IMR-90 (cell line): ENCODE results near the gene FNDC1. TPM values are rescaled to one million over a fixed set of nuclear protein-coding genes. Genes with fewer than 3 reads are reported as not detected.

ENCODE experiments used
- ATAC-seq: fragments of 200-7000 bp; cut with Tn5 transposase; 2 replicates; pipeline ENCODE4 v1.9.1; 2020; ENCODE audit warnings: low read depth, mild to moderate bottlenecking, moderate library complexity
- BruUV-seq: library from RNA; stranded (reverse); fragments of 400-500 nt; replicated peaks from 2 replicates; lab custom pipeline; 2021; lab: Mats Ljungman, UMichigan
- CTCF ChIA-PET: fragments of 300-600 bp; formaldehyde crosslinking; extraction: SDS; loops from one replicate; lab custom pipeline; 2021; ENCODE audit warnings: antibody characterized with exemption; lab: Yijun Ruan, JAX
- POLR2A ChIA-PET: fragments of 300-600 bp; sonication (Branson Sonifier 250); formaldehyde crosslinking; loops from one replicate; lab custom pipeline; 2022; ENCODE audit warnings: antibody characterized with exemption; ENCODE audit not compliant: unreplicated experiment; lab: Charles Lee
- DNase-seq: peaks from one replicate; pipeline ENCODE4 v3.0.0; 2013
- H2AFZ ChIP-seq: replicated peaks from 2 replicates; pipeline ENCODE3; 2013; ENCODE audit warnings: low read length, mild to moderate bottlenecking; ENCODE audit not compliant: poor library complexity
- H2AK5ac ChIP-seq: 2 replicates; pipeline ENCODE4 v1.6.1; 2013; ENCODE audit warnings: low read depth, low read length, inconsistent platforms
- H2AK9ac ChIP-seq: replicated peaks from 2 replicates; pipeline ENCODE3; 2013; ENCODE audit warnings: mild to moderate bottlenecking, low read depth, low read length, moderate library complexity; ENCODE audit not compliant: poor library complexity
- H2BK120ac ChIP-seq: 2 replicates; pipeline ENCODE4 v1.6.1; 2013; ENCODE audit warnings: low read depth, low read length, inconsistent platforms
- H2BK15ac ChIP-seq: 3 replicates; pipeline ENCODE4 v1.6.1; 2013; ENCODE audit warnings: low read depth, low read length, inconsistent platforms
- H2BK20ac ChIP-seq: 2 replicates; pipeline ENCODE4 v1.6.1; 2013; ENCODE audit warnings: low read depth, mild to moderate bottlenecking, inconsistent platforms, low read length, moderate library complexity
- H2BK5ac ChIP-seq: 2 replicates; pipeline ENCODE4 v1.6.1; 2013; ENCODE audit warnings: mild to moderate bottlenecking, low read depth, low read length, inconsistent platforms; ENCODE audit not compliant: poor library complexity, severe bottlenecking
- H3K14ac ChIP-seq: replicated peaks from 2 replicates; pipeline ENCODE4 v1.6.1; 2013; ENCODE audit warnings: low read depth, low read length, inconsistent platforms
- H3K18ac ChIP-seq: 2 replicates; pipeline ENCODE4 v1.6.1; 2013; ENCODE audit warnings: low read depth, low read length, control low read depth
- H3K23ac ChIP-seq: 2 replicates; pipeline ENCODE4 v1.6.1; 2013; ENCODE audit warnings: low read depth, low read length, inconsistent platforms
- H3K27ac ChIP-seq: 2 replicates; pipeline ENCODE4 v1.5.1; 2013; ENCODE audit warnings: mild to moderate bottlenecking, control low read depth, low read length; ENCODE audit not compliant: insufficient read depth
- H3K27me3 ChIP-seq: 2 replicates; pipeline ENCODE4 v1.6.1; 2013; ENCODE audit warnings: low read length; ENCODE audit not compliant: control insufficient read depth, insufficient read depth
- H3K36me3 ChIP-seq: 2 replicates; pipeline ENCODE4 v1.6.1; 2013; ENCODE audit warnings: low read length, mixed read lengths; ENCODE audit not compliant: control insufficient read depth, insufficient read depth
- H3K4ac ChIP-seq: 2 replicates; pipeline ENCODE4 v1.6.1; 2013; ENCODE audit warnings: low read depth, low read length, inconsistent platforms
- H3K4me1 ChIP-seq: 2 replicates; pipeline ENCODE4 v1.6.1; 2013; ENCODE audit warnings: low read length, mixed read lengths; ENCODE audit not compliant: control insufficient read depth, insufficient read depth
- H3K4me2 ChIP-seq: 2 replicates; pipeline ENCODE4 v1.6.1; 2013; ENCODE audit warnings: low read depth, mild to moderate bottlenecking, control low read depth, low read length, moderate library complexity
- H3K4me3 ChIP-seq: 2 replicates; pipeline ENCODE4 v1.5.1; 2013; ENCODE audit warnings: low read depth, mild to moderate bottlenecking, control low read depth, low read length, moderate library complexity; ENCODE audit not compliant: insufficient read depth
- H3K56ac ChIP-seq: 2 replicates; pipeline ENCODE4 v1.6.1; 2013; ENCODE audit warnings: low read length, inconsistent platforms; ENCODE audit not compliant: insufficient read depth; ENCODE audit errors: extremely low read depth
- H3K79me1 ChIP-seq, 2 experiments: 2 replicates each; pipeline ENCODE4 v1.6.1; 2013; ENCODE audit warnings: low read length in 2 of 2, inconsistent platforms in 1 of 2, low read depth in 1 of 2
- H3K9ac ChIP-seq: 2 replicates; pipeline ENCODE4 v1.6.1; 2013; ENCODE audit warnings: low read depth, low read length, control low read depth
- H3K9me1 ChIP-seq: 2 replicates; pipeline ENCODE4 v1.6.1; 2013; ENCODE audit warnings: low read length, inconsistent platforms; ENCODE audit not compliant: insufficient read depth
- H3K9me3 ChIP-seq: 2 replicates; pipeline ENCODE4 v1.6.1; 2013; ENCODE audit warnings: low read length; ENCODE audit not compliant: control insufficient read depth, insufficient read depth
- H4K20me1 ChIP-seq: 2 replicates; pipeline ENCODE4 v1.6.1; 2013; ENCODE audit warnings: low read length, inconsistent platforms; ENCODE audit not compliant: insufficient read depth
- H4K5ac ChIP-seq: 2 replicates; pipeline ENCODE4 v1.6.1; 2013; ENCODE audit warnings: mild to moderate bottlenecking, low read depth, low read length, control low read depth
- H4K8ac ChIP-seq, 2 experiments: 2 replicates each; pipeline ENCODE4 v1.6.1; 2013; ENCODE audit warnings: low read depth in 2 of 2, low read length in 2 of 2, control low read depth in 1 of 2, inconsistent platforms in 1 of 2
- H4K91ac ChIP-seq: 2 replicates; pipeline ENCODE4 v1.6.1; 2013; ENCODE audit warnings: low read depth, low read length, inconsistent platforms; ENCODE audit not compliant: insufficient read depth
- BHLHE40 ChIP-seq: fragments of 150-350 bp; IDR thresholded peaks from 2 replicates; pipeline ENCODE4 v1.6.1; 2016; ENCODE audit warnings: mild to moderate bottlenecking, low read depth, low read length
- CHD1 ChIP-seq: IDR thresholded peaks from 2 replicates; pipeline ENCODE4 v1.6.1; 2012; ENCODE audit warnings: low read depth, low read length, improper control_type of control experiment
- FOS ChIP-seq: fragments of 150-350 bp; IDR thresholded peaks from 2 replicates; pipeline ENCODE4 v1.6.1; 2016; ENCODE audit warnings: low read depth, low read length
- MAFK ChIP-seq: IDR thresholded peaks from 2 replicates; pipeline ENCODE4 v1.6.1; 2012; ENCODE audit warnings: low read depth, low read length, improper control_type of control experiment
- MAZ ChIP-seq: IDR thresholded peaks from 2 replicates; pipeline ENCODE4 v1.6.1; 2012; ENCODE audit warnings: low read depth, mild to moderate bottlenecking, low read length, improper control_type of control experiment, moderate library complexity, borderline replicate concordance
- MXI1 ChIP-seq: IDR thresholded peaks from 2 replicates; pipeline ENCODE4 v1.6.1; 2012; ENCODE audit warnings: low read depth, mild to moderate bottlenecking, low read length, moderate library complexity, borderline replicate concordance
- NFE2L2 ChIP-seq: fragments of 150-350 bp; IDR thresholded peaks from 2 replicates; pipeline ENCODE4 v1.6.1; 2016; ENCODE audit warnings: low read depth, mild to moderate bottlenecking, low read length
- POLR2A ChIP-seq: IDR thresholded peaks from 2 replicates; pipeline ENCODE4 v1.6.1; 2012; ENCODE audit warnings: mild to moderate bottlenecking, low read depth, low read length
- RAD21 ChIP-seq: IDR thresholded peaks from 2 replicates; pipeline ENCODE4 v1.6.1; 2012; ENCODE audit warnings: low read length, improper control_type of control experiment
- RFX5 ChIP-seq: IDR thresholded peaks from 2 replicates; pipeline ENCODE4 v1.8.0; 2012; ENCODE audit warnings: low read depth, mild to moderate bottlenecking, low read length, moderate library complexity
- SMC3 ChIP-seq: fragments of 150-350 bp; IDR thresholded peaks from 2 replicates; pipeline ENCODE4 v1.6.1; 2016; ENCODE audit warnings: low read depth, mild to moderate bottlenecking, antibody characterized with exemption, low read length, moderate library complexity
- WGBS, 2 experiments: methylation state at CpG; one replicate each; pipeline versions ENCODE4 v1.1.5 to v1.1.7; 2013; ENCODE audit warnings: missing lambda C conversion rate in 2 of 2; ENCODE audit not compliant: insufficient read length in 1 of 2; ENCODE audit errors: extremely low coverage in 2 of 2; 5-methylcytosine and 5-hydroxymethylcytosine counted together
- dilution Hi-C: fragments of 300-500 bp; cut with HindIII; formaldehyde crosslinking; loops from one replicate; pipeline ENCODE4 v1.14.3; 2018; ENCODE audit warnings: low sequenced_read_pairs; ENCODE audit not compliant: unreplicated experiment
- in situ Hi-C: fragments of 300-500 bp; cut with MboI; formaldehyde crosslinking; loops from 3 replicates; pipeline ENCODE4 v1.14.3; 2019; ENCODE audit warnings: low sequenced_read_pairs, inconsistent platforms, mixed read lengths
- intact Hi-C: fragments of 100-400 bp; cut with micrococcal nuclease; formaldehyde crosslinking; loops from 2 replicates; pipeline ENCODE4 v1.10.0; 2022
- polyA plus RNA-seq, 3 experiments: library from polyadenylated mRNA; depleted of rRNA; stranded (reverse); fragments of >200 nt; gene quantifications; 2 replicates each; pipeline ENCODE4 v1.2.3, GENCODE V29; 2012; ENCODE audit warnings: low replicate concordance in 1 of 3
- total RNA-seq: library from RNA; depleted of rRNA; stranded (reverse); fragments of >200 nt; gene quantifications from 2 replicates; pipeline ENCODE4 v1.2.3, GENCODE V29; 2012
- TF ChIP-seq, protein P1 (sequence below): fragments of 150-350 bp; IDR thresholded peaks from 2 replicates; pipeline ENCODE4 v1.6.1; 2017; ENCODE audit warnings: mild to moderate bottlenecking, antibody characterized with exemption, low read length, low read depth

FNDC1 gene
- total and polyA plus RNA-seq, 2 of the 4 experiments (the other 2 are of a cell fraction), result 0.03 TPM; not detected in 1

DNA sequence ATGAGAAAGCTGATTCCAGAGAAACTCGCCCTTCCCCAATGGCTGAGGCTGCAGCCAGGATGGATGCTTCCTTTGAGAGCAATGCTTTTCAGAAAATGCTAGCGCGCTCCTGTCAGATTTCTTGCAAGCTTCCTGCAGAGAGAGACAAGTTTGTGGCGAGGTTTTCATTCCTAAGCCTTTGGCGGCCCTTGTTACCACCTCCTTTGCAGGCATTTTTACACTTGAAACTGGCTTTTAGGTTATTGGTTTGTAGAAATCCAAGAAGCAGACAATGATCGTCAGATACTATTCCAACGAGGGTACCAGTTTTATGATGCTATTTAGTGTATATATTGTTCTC, 1.1 kb downstream of the FNDC1 start:
- H3K9me3 ChIP-seq, result no peaks in the 10 kb centered on the region
- no peaks in the 10 kb centered on the region for H4K20me1 ChIP-seq
- H2BK5ac ChIP-seq, result no peak overlapping the region
- H2AK5ac ChIP-seq, result no peak overlapping the region
- dilution Hi-C loops (no loop called here), in situ Hi-C loops (loop anchor here (10.0 kb wide), 1 partner anchor 484 kb away; no protein-coding TSS in a partner anchor), intact Hi-C loops (loop anchor here (10.0 kb wide), 1 partner anchor 764 kb away; no protein-coding TSS in a partner anchor)
- no peak overlapping the region for H3K56ac ChIP-seq
- H4K8ac ChIP-seq, result no peak overlapping the region
- no peak overlapping the region for H3K23ac ChIP-seq
- H2AK9ac ChIP-seq, result no peak overlapping the region
- H2BK120ac ChIP-seq, result no peak overlapping the region
- H3K14ac ChIP-seq, result no peak overlapping the region
- peaks cover 47% of the 10 kb centered on the region for H3K27me3 ChIP-seq
- no peak overlapping the region for H3K9ac ChIP-seq
- no TSS peak for BruUV-seq
- H3K18ac ChIP-seq, result no peak overlapping the region
- H3K4me3 ChIP-seq, result peak overlapping the region; percentile 34; the same call in 1 of the 2 replicates
- H2BK20ac ChIP-seq, result no peak overlapping the region
- H3K79me1 ChIP-seq, result no peaks in the 10 kb centered on the region
- H2AFZ ChIP-seq, result peak overlapping the region; percentile 64
- ATAC-seq (no peak), DNase-seq (no peak)
- H2BK15ac ChIP-seq, result no peak overlapping the region
- no peak overlapping the region for H3K27ac ChIP-seq
- H3K4me2 ChIP-seq, result peak overlapping the region; percentile 79; the same call in 1 of the 2 replicates
- peaks cover 1% of the 10 kb centered on the region; the same call in 1 of the 2 replicates for H3K4me1 ChIP-seq
- ChIA-PET POLR2A (interaction anchor here (0.6 kb wide), 1 partner anchor 19 kb away, joined by 3 read pairs; no protein-coding TSS in a partner anchor), CTCF (interaction anchor here (0.6 kb wide), 1 partner anchor 8 kb away, joined by 3 read pairs; no protein-coding TSS in a partner anchor)
- no peaks in the 10 kb centered on the region for H3K36me3 ChIP-seq
- WGBS, 2 experiments, result 0% methylated on average over 1 of the region's 7 CpGs; no CpG with 5 or more reads in 1 of the 2 experiments
- TF ChIP-seq CHD1 (no peak), RAD21 (no peak), RFX5 (no peak), POLR2A (no peak), MXI1 (no peak), NFE2L2 (no peak), BHLHE40 (no peak), MAFK (no peak), MAZ (no peak), SMC3 (no peak), FOS (no peak)
- TF ChIP-seq, protein P1, sequence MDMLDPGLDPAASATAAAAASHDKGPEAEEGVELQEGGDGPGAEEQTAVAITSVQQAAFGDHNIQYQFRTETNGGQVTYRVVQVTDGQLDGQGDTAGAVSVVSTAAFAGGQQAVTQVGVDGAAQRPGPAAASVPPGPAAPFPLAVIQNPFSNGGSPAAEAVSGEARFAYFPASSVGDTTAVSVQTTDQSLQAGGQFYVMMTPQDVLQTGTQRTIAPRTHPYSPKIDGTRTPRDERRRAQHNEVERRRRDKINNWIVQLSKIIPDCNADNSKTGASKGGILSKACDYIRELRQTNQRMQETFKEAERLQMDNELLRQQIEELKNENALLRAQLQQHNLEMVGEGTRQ, result no peak
- no peak overlapping the region for H4K5ac ChIP-seq
- no peak overlapping the region for H4K91ac ChIP-seq
- H3K9me1 ChIP-seq, result no peaks in the 10 kb centered on the region
- H3K4ac ChIP-seq, result no peak overlapping the region
